Nephron progenitor cell (in vitro differentiated cells): ENCODE results near the gene SLC43A2.
A peak's percentile ranks its signal among the peaks of the same experiment; 100 is the strongest.

Experiments used
- DNase-seq: peaks from one replicate; pipeline ENCODE4 v3.0.0; 2021
- H3K27ac Mint-ChIP-seq: 2 replicates; pipeline ENCODE4 v1.8.0; 2021; ENCODE audit warnings: mild to moderate bottlenecking, moderate library complexity, mixed read lengths
- H3K27me3 Mint-ChIP-seq: 2 replicates; pipeline ENCODE4 v1.8.0; 2021; ENCODE audit warnings: mild to moderate bottlenecking, low read depth, mixed read lengths; ENCODE audit not compliant: poor library complexity
- H3K36me3 Mint-ChIP-seq: 2 replicates; pipeline ENCODE4 v1.8.0; 2021; ENCODE audit warnings: low read depth, mixed read lengths
- H3K4me1 Mint-ChIP-seq: 2 replicates; pipeline ENCODE4 v1.8.0; 2021; ENCODE audit warnings: mixed read lengths
- H3K4me3 Mint-ChIP-seq: 2 replicates; pipeline ENCODE4 v1.8.0; 2021; ENCODE audit warnings: mild to moderate bottlenecking, moderate library complexity, mixed read lengths
- H3K9me3 Mint-ChIP-seq: 2 replicates; pipeline ENCODE4 v1.8.0; 2021; ENCODE audit warnings: mild to moderate bottlenecking, moderate library complexity, mixed read lengths
- CTCF ChIP-seq: fragments of 200-600 bp; sonication (generic); IDR thresholded peaks from 2 replicates; pipeline ENCODE4 v1.5.0; 2021; ENCODE audit warnings: antibody characterized with exemption

Gene SLC43A2

GRCh38 chr17:1630662-1631061 lies 2.0 kb upstream of the SLC43A2 start:
- no peak for DNase-seq
- Mint-ChIP-seq H3K27me3 (peaks cover 53% of the 10 kb centered on the region), H3K9me3 (no peaks in the 10 kb centered on the region), H3K4me1 (peaks cover 22% of the 10 kb centered on the region), H3K4me3 (peak overlapping the region; percentile 80), H3K27ac (no peak overlapping the region), H3K36me3 (no peaks in the 10 kb centered on the region)
- TF ChIP-seq CTCF: no peak

GRCh38 chr17:1629504-1630310 lies 1.1 kb upstream of the SLC43A2 start:
- DNase-seq: peak; percentile 40
- no peak overlapping the region for H3K27ac Mint-ChIP-seq
- no peaks in the 10 kb centered on the region for H3K36me3 Mint-ChIP-seq
- H3K9me3 Mint-ChIP-seq: no peaks in the 10 kb centered on the region
- peak; percentile 19 for TF ChIP-seq CTCF
- peak overlapping the region; percentile 80 for H3K4me3 Mint-ChIP-seq
- peaks cover 27% of the 10 kb centered on the region for H3K4me1 Mint-ChIP-seq
- peaks cover 53% of the 10 kb centered on the region for H3K27me3 Mint-ChIP-seq

- Mint-ChIP-seq H3K36me3 (no peaks in the 10 kb centered on the region), H3K27me3 (peaks cover 53% of the 10 kb centered on the region), H3K9me3 (no peaks in the 10 kb centered on the region), H3K4me1 (peaks cover 27% of the 10 kb centered on the region), H3K27ac (peak overlapping the region; percentile 74), H3K4me3 (peak overlapping the region; percentile 84)
- peak; percentile 94 for DNase-seq
- TF ChIP-seq CTCF: no peak
Measured at GRCh38 chr17:1628856-1629503, 346 bp upstream of the SLC43A2 start.

GRCh38 chr17:1627182-1627981 lies 1.3 kb downstream of the SLC43A2 start:
- no peaks in the 10 kb centered on the region for H3K36me3 Mint-ChIP-seq
- TF ChIP-seq CTCF: no peak
- H3K4me3 Mint-ChIP-seq: peak overlapping the region; percentile 72
- H3K27me3 Mint-ChIP-seq: peaks cover 51% of the 10 kb centered on the region
- peaks cover 27% of the 10 kb centered on the region for H3K4me1 Mint-ChIP-seq
- no peaks in the 10 kb centered on the region for H3K9me3 Mint-ChIP-seq
- H3K27ac Mint-ChIP-seq: no peak overlapping the region
- peak; percentile 49 for DNase-seq

GRCh38 chr17:1626333-1626732 lies 2.3 kb downstream of the SLC43A2 start:
- TF ChIP-seq CTCF: no peak
- Mint-ChIP-seq H3K4me3 (peak overlapping the region; percentile 72), H3K27ac (no peak overlapping the region), H3K9me3 (no peaks in the 10 kb centered on the region), H3K36me3 (no peaks in the 10 kb centered on the region), H3K4me1 (peaks cover 32% of the 10 kb centered on the region), H3K27me3 (peaks cover 41% of the 10 kb centered on the region)
- no peak for DNase-seq
